ENCODE measurements around the gene POPDC2.
"Not testable (repeated sequence)": the region's sequence is repeated elsewhere in the genome, so short reads cannot be mapped to it uniquely, and the experiment has no call there.

Gene POPDC2

DNA sequence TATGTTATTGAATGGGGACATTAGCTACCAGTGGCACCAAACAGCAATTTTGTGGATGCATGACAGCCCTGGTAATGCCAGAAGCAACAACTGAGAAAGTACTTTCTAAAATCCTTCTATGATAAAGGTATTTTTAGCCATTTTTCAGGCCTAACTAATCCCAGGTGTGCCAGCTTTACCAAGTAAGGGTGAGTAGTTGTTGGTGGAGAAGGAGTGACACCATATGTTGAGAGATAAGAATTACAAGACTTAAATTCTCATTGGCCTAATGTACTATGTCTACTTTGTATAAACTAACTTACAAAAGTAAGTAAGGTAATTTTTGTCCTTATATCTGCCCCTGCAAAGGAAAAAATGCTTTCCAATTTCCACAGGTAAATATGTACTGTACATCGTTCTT, 20.9 kb upstream of the POPDC2 start:
- H3K27ac ChIP-seq, result peak overlapping the region; percentile 8
- H2AFZ ChIP-seq, result peak overlapping the region; percentile 58

DNA sequence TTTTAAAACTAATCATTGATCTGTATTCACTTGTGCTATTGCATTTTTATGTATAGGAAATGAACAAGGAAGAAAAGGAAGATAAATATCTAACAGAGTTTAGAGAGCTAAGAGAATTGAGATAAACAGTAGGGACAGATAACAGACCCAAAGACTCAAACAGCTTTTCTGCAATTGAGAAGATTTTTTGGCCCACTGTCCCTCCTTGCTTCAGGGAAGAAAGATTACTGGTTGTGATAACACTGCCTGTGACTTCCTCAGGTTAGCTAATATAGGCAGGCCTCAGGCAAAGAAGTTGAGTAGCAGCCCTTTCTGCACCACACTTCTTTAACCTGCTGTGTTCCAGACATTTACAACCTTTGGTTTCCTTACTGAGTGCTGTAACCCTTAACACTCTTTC, 19.5 kb upstream of the POPDC2 start:
- Histone ChIP-seq H3K27me3 (ENCODE audit: control insufficient read depth, insufficient read depth, low read length) (no peaks in the 10 kb centered on the region), H3K36me3 (ENCODE audit: control insufficient read depth, insufficient read depth, low read length) (no peaks in the 10 kb centered on the region), H3K27ac (peak overlapping the region; percentile 30), H3K4me2 (ENCODE audit: low read length) (no peak overlapping the region), H2AFZ (peak overlapping the region; percentile 67), H3K9ac (no peak overlapping the region), H3K4me1 (peaks cover 26% of the 10 kb centered on the region), H3K79me2 (peaks cover 5% of the 10 kb centered on the region), H3K4me3 (ENCODE audit: low read depth, low read length) (no peak overlapping the region), H3K9me3 (ENCODE audit: control insufficient read depth, low read length) (no peaks in the 10 kb centered on the region)
- TF ChIP-seq, protein P1, sequence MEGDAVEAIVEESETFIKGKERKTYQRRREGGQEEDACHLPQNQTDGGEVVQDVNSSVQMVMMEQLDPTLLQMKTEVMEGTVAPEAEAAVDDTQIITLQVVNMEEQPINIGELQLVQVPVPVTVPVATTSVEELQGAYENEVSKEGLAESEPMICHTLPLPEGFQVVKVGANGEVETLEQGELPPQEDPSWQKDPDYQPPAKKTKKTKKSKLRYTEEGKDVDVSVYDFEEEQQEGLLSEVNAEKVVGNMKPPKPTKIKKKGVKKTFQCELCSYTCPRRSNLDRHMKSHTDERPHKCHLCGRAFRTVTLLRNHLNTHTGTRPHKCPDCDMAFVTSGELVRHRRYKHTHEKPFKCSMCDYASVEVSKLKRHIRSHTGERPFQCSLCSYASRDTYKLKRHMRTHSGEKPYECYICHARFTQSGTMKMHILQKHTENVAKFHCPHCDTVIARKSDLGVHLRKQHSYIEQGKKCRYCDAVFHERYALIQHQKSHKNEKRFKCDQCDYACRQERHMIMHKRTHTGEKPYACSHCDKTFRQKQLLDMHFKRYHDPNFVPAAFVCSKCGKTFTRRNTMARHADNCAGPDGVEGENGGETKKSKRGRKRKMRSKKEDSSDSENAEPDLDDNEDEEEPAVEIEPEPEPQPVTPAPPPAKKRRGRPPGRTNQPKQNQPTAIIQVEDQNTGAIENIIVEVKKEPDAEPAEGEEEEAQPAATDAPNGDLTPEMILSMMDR (IDR thresholded peaks at IDR 0.05), result no peak

More for the DNA sequence above, 20.9 kb upstream of the POPDC2 start:
- Histone ChIP-seq H3K9me3 (ENCODE audit: control insufficient read depth, low read length) (no peaks in the 10 kb centered on the region), H3K36me3 (ENCODE audit: control insufficient read depth, insufficient read depth, low read length) (no peaks in the 10 kb centered on the region), H3K4me3 (ENCODE audit: low read depth, low read length) (no peak overlapping the region), H3K4me2 (ENCODE audit: low read length) (peak overlapping the region; percentile 5), H3K4me1 (peaks cover 14% of the 10 kb centered on the region), H3K79me2 (no peaks in the 10 kb centered on the region), H3K9ac (no peak overlapping the region), H3K27me3 (ENCODE audit: control insufficient read depth, insufficient read depth, low read length) (no peaks in the 10 kb centered on the region)
- TF ChIP-seq, protein P1 (IDR thresholded peaks at IDR 0.05), result peak; percentile 57

DNA sequence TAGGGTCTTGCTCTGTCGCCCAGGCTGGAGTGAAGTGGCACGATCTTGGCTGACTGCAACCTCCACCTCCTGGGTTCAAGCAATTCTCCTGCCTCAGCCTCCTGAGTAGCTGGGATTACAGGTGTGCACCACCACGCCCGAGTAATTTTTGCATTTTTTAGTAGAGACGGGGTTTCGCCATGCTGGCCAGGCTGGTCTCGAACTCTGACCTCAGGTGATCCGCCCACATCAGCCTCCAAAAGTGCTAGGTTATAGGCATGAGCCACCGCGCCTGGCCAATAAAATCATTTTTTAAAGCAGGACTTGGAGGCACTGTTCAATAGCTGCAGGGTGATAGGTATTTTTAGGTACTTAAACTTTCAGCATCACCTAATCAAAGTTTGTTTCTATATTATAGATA, 17.8 kb upstream of the POPDC2 start:
- not testable (repeated sequence) for H3K9me3 ChIP-seq (ENCODE audit: control insufficient read depth, low read length); H3K27ac ChIP-seq; H3K79me2 ChIP-seq; H3K4me3 ChIP-seq (ENCODE audit: low read depth, low read length); H3K27me3 ChIP-seq (ENCODE audit: control insufficient read depth, insufficient read depth, low read length); H3K9ac ChIP-seq; H2AFZ ChIP-seq; H3K4me2 ChIP-seq (ENCODE audit: low read length); H3K36me3 ChIP-seq (ENCODE audit: control insufficient read depth, insufficient read depth, low read length)
- peaks cover 26% of the 10 kb centered on the region for H3K4me1 ChIP-seq

DNA sequence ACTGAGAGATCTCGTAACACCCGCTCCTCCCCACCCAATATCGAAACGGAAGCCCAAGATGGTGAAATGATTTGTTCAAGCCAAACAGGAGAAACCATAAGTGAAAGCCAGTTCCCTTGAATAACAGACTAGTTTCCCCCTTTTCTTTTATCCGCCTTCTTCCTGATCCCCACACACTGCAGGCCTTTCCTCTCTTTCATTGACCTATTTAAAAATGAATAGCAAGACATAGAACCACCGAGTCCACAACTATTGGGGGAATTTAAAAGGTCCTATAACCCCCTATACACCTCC, 17.2 kb upstream of the POPDC2 start:
- no peak overlapping the region for H3K9ac ChIP-seq
- no peaks in the 10 kb centered on the region for H3K27me3 ChIP-seq (ENCODE audit: control insufficient read depth, insufficient read depth, low read length)
- H3K4me1 ChIP-seq, result peaks cover 26% of the 10 kb centered on the region
- peak overlapping the region; percentile 88 for H3K4me2 ChIP-seq (ENCODE audit: low read length)
- peak overlapping the region; percentile 71 for H2AFZ ChIP-seq
- TF ChIP-seq, protein P1 (IDR thresholded peaks at IDR 0.05), result no peak
- H3K9me3 ChIP-seq (ENCODE audit: control insufficient read depth, low read length), result no peaks in the 10 kb centered on the region
- peak overlapping the region; percentile 69 for H3K4me3 ChIP-seq (ENCODE audit: low read depth, low read length)
- H3K27ac ChIP-seq, result peak overlapping the region; percentile 75
- peaks cover 5% of the 10 kb centered on the region for H3K79me2 ChIP-seq
- no peaks in the 10 kb centered on the region for H3K36me3 ChIP-seq (ENCODE audit: control insufficient read depth, insufficient read depth, low read length)

DNA sequence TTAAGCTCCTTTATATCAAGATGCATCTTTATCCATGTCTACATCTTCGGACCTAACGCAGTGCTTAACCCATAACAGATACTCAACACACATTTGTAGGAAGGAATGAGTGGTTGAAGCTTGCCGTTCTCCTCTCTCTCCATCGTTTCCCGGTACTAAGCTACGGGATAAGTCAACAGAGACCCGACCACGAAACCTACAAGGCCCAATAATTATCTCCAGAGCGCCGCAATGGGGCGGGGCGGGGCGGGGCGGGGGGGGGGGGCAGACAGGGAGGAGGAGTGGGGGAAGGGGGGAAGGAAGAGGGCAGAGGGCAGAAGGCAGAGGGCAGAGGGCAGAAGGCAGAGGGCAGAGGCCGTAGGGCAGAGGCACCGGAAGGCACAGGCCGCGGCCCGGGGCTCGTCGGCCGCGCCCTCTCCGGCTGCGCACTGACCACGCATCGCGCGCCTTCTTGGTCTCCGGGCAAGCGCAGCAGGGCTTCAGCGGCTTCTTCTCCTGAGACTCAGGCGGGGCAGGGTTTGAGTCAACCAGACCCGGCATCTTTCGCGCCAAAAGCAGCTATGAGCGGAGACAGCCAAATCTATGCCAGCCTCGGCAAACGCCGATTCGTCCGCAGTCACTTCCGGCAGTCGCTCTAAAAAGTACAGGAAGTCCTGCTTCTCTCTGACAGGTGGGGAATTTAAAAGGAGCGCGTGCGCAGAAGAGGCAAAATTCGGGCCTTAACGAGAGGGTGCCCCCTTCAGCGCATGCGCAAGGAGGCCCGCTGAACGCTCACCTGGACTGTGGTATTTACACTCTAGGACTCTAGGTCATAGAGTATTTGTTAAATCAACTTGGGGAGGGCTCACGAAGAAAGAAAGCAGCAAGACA, 16.6 kb upstream of the POPDC2 start, which contains the start of gene COX17:
Gene COX17 (minus strand): TSS at position 636 of the 870 bp plus-strand sequence. CDS start 96 bp downstream, at position 540.
- H3K9me3 ChIP-seq (ENCODE audit: control insufficient read depth, low read length), result no peaks in the 10 kb centered on the region
- H3K36me3 ChIP-seq (ENCODE audit: control insufficient read depth, insufficient read depth, low read length), result no peaks in the 10 kb centered on the region
- H3K27me3 ChIP-seq (ENCODE audit: control insufficient read depth, insufficient read depth, low read length), result no peaks in the 10 kb centered on the region
- H3K27ac ChIP-seq, result peak within 1 kb of the TSS; percentile 75
- peak within 1 kb of the TSS; percentile 88 for H3K4me2 ChIP-seq (ENCODE audit: low read length)
- peak within 1 kb of the TSS; percentile 32 for H3K9ac ChIP-seq
- TF ChIP-seq, protein P1 (IDR thresholded peaks at IDR 0.05), result peak; percentile 8
- peak within 1 kb of the TSS; percentile 71 for H2AFZ ChIP-seq
- peaks cover 30% of the 10 kb centered on the region for H3K4me1 ChIP-seq
- H3K4me3 ChIP-seq (ENCODE audit: low read depth, low read length), result peak within 1 kb of the TSS; percentile 69
- H3K79me2 ChIP-seq, result peaks cover 5% of the 10 kb centered on the region

All from parathyroid adenoma (tissue), 2 donors.